ENCODE data around the gene CD5L. TPM values are rescaled to one million over a fixed set of nuclear protein-coding genes. Genes with fewer than 3 reads are reported as not detected.

CD5L gene
- total RNA-seq, 2 donors from 2014 or later: not detected

GRCh38 chr1:157820299-157820698 lies 21.3 kb downstream of the CD5L start:
- Histone ChIP-seq H3K4me3 (no peak overlapping the region), H3K27me3 (replicated peaks; ENCODE audit: insufficient read depth) (no peaks in the 10 kb centered on the region), H3K4me1 (replicated peaks) (no peaks in the 10 kb centered on the region), H3K27ac (no peak overlapping the region), H3K36me3 (no peaks in the 10 kb centered on the region), H3K9me3 (no peaks in the 10 kb centered on the region)
- intact Hi-C loops (cut with DNase I): no loop called here
- DNase-seq (ENCODE audit: low spot score): no peak
- 80% methylated on average over 2 of the region's 2 CpGs for WGBS
- TF ChIP-seq CTCF (IDR thresholded peaks at IDR 0.05) (no peak), POLR2AphosphoS5 (IDR thresholded peaks at IDR 0.05) (no peak), POLR2A (IDR thresholded peaks at IDR 0.05) (no peak)

- no peak for DNase-seq (ENCODE audit: low spot score)
- Histone ChIP-seq H3K4me1 (replicated peaks) (no peaks in the 10 kb centered on the region), H3K9me3 (no peaks in the 10 kb centered on the region), H3K36me3 (no peaks in the 10 kb centered on the region), H3K27ac (no peak within 1 kb of the TSS), H3K4me3 (no peak within 1 kb of the TSS), H3K27me3 (replicated peaks; ENCODE audit: insufficient read depth) (no peaks in the 10 kb centered on the region)
- 65% methylated on average over 3 of the region's 3 CpGs for WGBS
- intact Hi-C loops (cut with DNase I): no loop called here
- TF ChIP-seq POLR2AphosphoS5 (IDR thresholded peaks at IDR 0.05) (no peak), CTCF (IDR thresholded peaks at IDR 0.05) (no peak)
Measured at GRCh38 chr1:157819896-157820295, 21.7 kb downstream of the CD5L start, which contains the start of gene FCRL1. FCRL1 (minus strand) TSS chr1:157820120; CDS start chr1:157820037, 83 bp downstream.

GRCh38 chr1:157819215-157819614 lies 22.4 kb downstream of the CD5L start:
- no peak for DNase-seq (ENCODE audit: low spot score)
- intact Hi-C loops (cut with DNase I): no loop called here
- H3K36me3 ChIP-seq: no peaks in the 10 kb centered on the region
- no peak overlapping the region for H3K27ac ChIP-seq
- H3K9me3 ChIP-seq: no peaks in the 10 kb centered on the region
- no peaks in the 10 kb centered on the region for H3K27me3 ChIP-seq (replicated peaks; ENCODE audit: insufficient read depth)
- no peaks in the 10 kb centered on the region for H3K4me1 ChIP-seq (replicated peaks)
- 70% methylated on average over 2 of the region's 2 CpGs for whole genome bisulfite sequencing
- TF ChIP-seq CTCF (IDR thresholded peaks at IDR 0.05) (no peak), POLR2AphosphoS5 (IDR thresholded peaks at IDR 0.05) (no peak), POLR2A (IDR thresholded peaks at IDR 0.05) (no peak)
- no peak overlapping the region for H3K4me3 ChIP-seq

GRCh38 chr1:157813269-157813668 lies 28.3 kb downstream of the CD5L start:
- no peaks in the 10 kb centered on the region for H3K27me3 ChIP-seq (replicated peaks; ENCODE audit: insufficient read depth)
- 89% methylated on average over 1 of the region's 1 CpG for WGBS
- no peak overlapping the region for H3K4me3 ChIP-seq
- no peaks in the 10 kb centered on the region for H3K4me1 ChIP-seq (replicated peaks)
- no peaks in the 10 kb centered on the region for H3K36me3 ChIP-seq
- no peaks in the 10 kb centered on the region for H3K9me3 ChIP-seq
- H3K27ac ChIP-seq: no peak overlapping the region
- TF ChIP-seq POLR2AphosphoS5 (IDR thresholded peaks at IDR 0.05) (no peak), CTCF (IDR thresholded peaks at IDR 0.05) (no peak), POLR2A (IDR thresholded peaks at IDR 0.05) (no peak)
- DNase-seq (ENCODE audit: low spot score): no peak
- intact Hi-C loops (cut with DNase I): no loop called here

GRCh38 chr1:157806431-157807149 lies 35.0 kb downstream of the CD5L start:
- Histone ChIP-seq H3K27me3 (replicated peaks; ENCODE audit: insufficient read depth) (no peaks in the 10 kb centered on the region), H3K4me3 (no peak overlapping the region), H3K9me3 (no peaks in the 10 kb centered on the region), H3K27ac (no peak overlapping the region), H3K36me3 (no peaks in the 10 kb centered on the region), H3K4me1 (replicated peaks) (no peaks in the 10 kb centered on the region)
- WGBS: 75% methylated on average over 6 of the region's 6 CpGs
- TF ChIP-seq CTCF (IDR thresholded peaks at IDR 0.05): no peak
- TF ChIP-seq POLR2A (IDR thresholded peaks at IDR 0.05): no peak
- intact Hi-C loops (cut with DNase I): no loop called here
- DNase-seq (ENCODE audit: low spot score): no peak

All from prostate gland (tissue), 2 donors.